Stimulated activated CD8-positive, alpha-beta memory T cell treated with anti-CD3 and anti-CD28 coated beads, Interleukin-4, amount 100 ng/mL, for 4 hours (primary cell): ENCODE data around the gene IFT122.
"Not testable (repeated sequence)": the region's sequence is repeated elsewhere in the genome, so short reads cannot be mapped to it uniquely, and the experiment has no call there.

Experiments
- DNase-seq, 2 donors: peaks; one replicate each; pipeline ENCODE4 v3.0.0-alpha.2; 2020; ENCODE audit warnings: low read depth in 2 of 2, low spot score in 1 of 2

The IFT122 gene

DNA sequence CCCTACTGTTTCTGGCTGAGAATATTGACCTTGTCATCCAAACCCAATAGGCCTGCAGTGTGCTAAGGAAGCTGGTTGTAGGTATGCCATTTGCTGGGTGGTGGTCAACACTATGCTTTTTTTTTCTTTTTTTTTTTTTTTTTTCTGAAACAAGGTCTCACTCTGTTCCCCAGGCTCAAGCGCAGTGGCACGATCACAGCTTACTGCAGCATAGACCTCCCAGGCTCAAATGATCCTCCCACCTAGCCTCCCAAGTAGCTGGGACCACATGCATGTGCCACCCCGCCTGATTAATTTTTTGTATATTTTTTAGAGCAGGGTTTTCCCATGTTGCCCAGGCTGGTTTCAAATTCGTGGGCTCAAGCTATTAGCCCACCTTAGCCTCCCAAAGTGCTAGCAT lies 52.7 kb downstream of the IFT122 start:
- DNase-seq: no peak

- no peak for DNase-seq
Observed at GRCh38 chr3:129493206-129493605, 53.2 kb downstream of the IFT122 start.

GRCh38 chr3:129494499-129494898 lies 54.5 kb downstream of the IFT122 start:
- not testable (repeated sequence) for DNase-seq

DNA sequence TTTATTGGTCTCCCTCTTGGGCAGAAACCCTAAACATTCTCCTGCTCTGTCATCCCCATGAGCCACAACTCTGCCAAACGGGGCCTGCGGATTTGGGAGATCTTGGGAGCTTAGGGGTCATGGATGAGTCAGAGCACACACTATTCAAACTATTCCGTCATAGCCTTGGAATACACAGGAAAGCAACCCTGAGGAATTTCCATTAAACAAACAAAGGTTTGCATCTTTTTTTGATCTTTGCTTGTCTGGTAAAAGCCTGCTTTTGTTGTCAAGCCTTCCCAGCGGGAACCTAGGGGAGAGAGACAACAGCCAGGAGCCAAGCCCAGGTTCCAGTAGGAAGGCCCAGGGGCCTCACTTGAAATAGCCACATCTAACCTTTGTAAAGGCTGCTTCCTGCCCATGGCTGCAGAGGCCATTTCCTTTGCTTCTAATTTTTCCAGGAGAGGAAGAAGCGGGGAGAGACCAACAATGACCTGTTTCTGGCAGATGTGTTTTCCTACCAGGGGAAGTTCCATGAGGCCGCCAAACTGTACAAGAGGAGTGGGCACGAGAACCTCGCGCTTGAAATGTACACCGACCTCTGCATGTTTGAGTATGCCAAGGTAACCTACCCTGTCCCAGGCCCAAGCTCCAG lies 55.1 kb downstream of the IFT122 start:
- not testable (repeated sequence) for DNase-seq

GRCh38 chr3:129497876-129498275 lies 57.9 kb downstream of the IFT122 start:
- DNase-seq: not testable (repeated sequence)

DNA sequence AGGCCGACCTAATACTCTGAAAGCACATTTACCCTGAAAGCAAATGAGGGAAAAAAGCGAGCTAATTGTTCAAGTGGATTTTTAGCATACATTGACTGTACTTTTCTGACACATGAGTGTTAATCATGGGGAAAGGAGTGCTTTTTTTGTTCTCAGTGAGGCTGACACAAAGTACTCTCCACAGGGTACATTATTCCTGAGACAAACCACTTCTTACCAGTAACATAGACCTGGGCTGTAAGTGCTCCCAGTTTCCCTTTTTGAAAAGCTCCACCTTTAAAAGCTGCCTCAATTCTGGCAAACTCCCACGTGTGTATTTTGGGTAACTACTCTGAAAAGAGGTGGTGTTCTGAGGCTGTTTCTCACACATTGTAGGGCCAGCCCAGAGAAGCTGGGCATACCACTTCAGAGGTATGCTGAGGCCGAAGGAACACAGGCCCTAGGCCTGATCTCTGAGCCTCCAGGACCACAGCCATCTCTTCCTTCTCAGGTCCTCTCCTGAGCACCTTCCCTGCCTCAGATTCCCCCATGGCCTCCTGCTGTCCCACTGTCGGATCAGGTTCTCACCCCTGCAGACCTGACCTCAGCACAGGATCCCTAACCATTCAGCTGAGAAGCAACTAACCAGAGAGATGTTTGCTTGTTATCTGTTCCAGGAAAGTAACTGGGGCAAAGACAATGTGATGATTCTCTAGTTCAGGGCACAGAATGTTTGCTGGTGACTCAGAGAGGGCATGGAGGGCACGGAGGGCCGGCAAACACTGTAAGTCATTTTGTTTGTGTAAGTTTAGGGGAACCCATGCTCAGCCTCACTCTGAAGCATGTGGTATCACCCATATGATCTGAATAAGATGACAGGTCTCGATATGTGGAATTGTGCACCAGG lies 58.8 kb downstream of the IFT122 start:
- DNase-seq: not testable (repeated sequence)

- DNase-seq: not testable (repeated sequence)
Observed at GRCh38 chr3:129499604-129500333, 59.7 kb downstream of the IFT122 start.

- DNase-seq: no peak
Observed at GRCh38 chr3:129500334-129500658, 60.3 kb downstream of the IFT122 start.

DNA sequence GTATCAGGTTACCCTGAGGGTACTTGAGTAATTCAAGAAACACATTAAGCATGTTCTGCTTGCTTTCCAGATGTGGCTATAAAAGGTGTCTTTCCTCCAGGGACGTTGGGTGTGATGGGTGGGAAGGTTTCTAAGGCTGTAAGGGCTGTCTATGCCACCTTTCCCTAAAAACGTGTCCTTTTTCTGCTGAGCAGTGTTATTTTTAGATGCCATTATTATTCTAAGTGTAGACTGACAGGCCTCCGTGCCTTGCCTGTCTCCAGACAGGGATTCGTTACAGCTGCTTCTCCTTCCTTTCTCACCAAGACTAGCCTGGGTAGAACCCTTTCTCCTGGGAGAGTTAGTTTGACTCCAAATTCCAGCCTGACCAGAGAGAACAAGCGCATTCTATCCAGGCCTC lies 61.6 kb downstream of the IFT122 start:
- DNase-seq: no peak

DNA sequence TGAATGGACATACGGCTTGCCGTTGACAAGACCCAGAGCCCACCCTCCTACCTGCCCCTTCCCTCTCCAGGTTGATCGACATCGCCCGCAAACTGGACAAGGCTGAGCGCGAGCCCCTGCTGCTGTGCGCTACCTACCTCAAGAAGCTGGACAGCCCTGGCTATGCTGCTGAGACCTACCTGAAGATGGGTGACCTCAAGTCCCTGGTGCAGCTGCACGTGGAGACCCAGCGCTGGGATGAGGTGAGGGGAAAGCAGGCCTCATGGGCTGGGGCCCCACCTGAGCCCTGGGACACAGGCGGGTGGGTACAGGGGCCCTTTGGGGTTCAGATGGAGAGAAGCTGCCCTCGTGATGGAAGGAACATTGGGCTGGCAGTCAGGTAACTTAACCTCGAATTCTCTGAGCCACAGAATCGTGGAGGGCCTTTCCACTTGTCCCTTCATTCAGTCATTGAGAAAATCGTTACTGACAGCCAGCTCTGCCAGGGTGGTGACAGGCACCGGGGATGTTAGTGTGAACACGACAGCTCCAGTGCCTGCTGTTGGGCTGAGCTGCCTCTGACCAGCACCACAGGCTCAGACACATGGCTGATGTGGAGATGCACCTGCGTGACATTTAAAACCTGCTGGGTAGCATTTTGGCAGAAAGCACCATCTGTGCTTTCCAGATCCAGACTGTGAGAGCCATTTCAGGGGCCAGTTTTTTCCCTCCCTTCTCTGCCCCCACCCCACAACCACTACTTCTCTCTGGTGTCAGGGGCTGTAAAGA lies 62.8 kb downstream of the IFT122 start:
- no peak for DNase-seq

DNA sequence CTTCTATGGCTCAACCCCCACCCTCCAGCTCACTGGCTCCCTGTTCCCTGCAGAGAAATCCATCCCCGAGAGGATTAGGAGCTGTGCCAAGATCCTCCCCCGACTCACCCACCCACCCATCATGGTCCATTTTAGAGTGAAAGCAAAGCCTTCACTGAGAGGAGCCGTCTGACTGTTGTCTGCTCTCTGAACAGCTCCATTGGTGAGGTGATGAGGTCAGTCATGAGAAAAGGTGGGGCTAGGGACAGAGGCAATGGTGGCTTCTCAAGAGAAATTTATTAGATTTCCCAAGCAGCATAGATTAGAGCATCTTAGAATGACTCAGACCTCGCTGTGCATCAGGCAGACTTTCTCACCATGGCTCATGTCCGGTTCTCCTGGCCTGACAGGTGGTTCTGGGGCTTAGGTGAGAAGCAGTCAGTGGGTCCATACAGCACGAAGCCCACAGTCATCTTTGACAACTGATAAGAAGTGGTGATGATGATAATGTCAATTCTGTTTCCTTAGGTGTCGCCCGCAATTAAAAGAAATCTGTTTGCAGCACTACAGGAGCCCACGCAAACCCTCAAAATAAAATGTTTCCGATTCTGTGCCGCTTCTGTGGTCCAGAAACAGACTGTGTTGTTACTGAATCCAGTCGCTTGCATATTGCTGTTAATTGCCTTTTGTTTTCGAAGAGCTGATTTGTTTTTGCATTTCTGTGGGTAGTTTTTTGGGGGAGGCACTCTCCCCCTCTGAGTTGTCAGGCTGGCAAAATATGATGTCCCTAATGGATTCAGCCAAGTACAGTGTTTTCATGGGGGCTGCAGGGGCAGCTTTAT lies 63.7 kb downstream of the IFT122 start:
- no peak for DNase-seq

GRCh38 chr3:129504471-129505100 lies 64.6 kb downstream of the IFT122 start:
- DNase-seq: no peak

DNA sequence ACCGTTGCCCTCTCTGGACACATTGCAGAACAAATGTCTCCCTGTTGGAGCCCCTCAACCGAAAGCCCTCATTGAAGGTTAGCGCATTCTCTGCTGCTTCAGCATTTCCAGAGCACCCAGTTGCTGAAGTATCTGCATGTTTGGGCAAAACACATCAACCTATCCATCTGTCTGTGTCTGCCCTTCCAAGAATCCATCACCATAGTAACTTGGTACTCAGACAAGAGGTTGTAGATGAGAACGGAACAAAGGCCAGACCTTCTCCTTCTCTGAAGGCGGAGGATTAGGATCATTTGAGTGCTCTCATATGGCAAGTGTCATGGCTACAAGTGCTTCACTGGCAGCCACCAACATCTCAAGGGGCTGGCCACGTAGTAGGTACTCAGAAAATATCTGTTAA lies 65.3 kb downstream of the IFT122 start:
- no peak for DNase-seq

DNA sequence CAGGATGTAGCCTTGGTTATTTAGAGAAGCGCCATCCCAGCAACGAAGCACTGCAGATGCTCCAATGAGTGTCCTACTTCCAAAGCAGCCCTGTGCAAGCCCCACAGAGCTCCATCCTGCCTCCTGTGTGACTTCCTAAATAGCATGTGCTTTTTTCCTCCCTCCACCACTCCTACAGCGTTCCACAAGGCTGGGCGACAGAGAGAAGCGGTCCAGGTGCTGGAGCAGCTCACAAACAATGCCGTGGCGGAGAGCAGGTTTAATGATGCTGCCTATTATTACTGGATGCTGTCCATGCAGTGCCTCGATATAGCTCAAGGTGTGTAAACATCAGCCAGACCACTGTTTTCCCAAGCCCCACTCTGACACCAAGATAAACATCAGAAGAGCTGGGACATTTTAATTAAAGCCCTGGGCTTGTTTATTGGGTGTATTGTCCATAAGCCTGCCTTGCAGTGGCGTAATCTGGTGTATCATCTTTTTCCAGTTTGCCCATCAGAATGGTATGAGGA lies 66.3 kb downstream of the IFT122 start:
- DNase-seq: no peak

GRCh38 chr3:129507181-129507831 lies 67.3 kb downstream of the IFT122 start:
- no peak for DNase-seq

GRCh38 chr3:129512595-129512994 lies 72.6 kb downstream of the IFT122 start:
- DNase-seq: no peak

DNA sequence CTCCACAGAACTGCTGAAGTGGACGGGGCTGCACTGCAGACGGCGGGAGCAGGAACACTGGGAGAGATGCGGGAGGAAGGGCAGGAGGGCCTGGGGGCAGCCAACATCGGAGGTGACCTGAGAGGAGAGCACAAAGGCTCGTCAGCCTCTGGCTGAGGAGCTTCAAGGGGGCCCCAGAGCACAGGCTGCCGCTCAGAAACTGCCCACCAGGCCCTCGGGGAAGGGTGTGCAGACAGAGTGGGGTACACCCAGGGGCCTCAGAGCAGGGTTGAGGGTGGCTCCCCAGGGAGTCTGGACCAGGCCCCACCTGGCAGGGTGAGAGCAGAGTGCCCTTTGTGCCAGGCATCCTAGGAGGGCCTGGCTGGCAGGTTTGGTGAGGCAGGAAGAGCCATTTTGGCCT lies 73.7 kb downstream of the IFT122 start:
- DNase-seq: no peak

DNA sequence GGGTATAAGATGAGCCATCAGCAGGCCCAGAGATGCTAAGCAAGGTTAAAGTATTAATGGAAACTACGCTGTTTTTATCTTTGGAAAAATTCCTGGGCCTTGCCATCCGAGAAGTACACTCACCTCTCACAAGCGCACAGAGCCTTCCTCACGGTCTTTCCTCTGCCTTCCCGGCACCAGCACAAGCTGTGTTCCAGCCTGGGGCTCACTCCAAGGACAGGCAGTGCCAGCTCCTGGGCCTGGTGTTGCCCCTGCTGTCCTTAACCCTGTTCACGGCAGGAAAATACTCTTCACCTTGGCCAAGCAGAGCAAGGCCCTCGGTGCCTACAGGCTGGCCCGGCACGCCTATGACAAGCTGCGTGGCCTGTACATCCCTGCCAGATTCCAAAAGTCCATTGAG lies 74.1 kb downstream of the IFT122 start:
- no peak for DNase-seq

GRCh38 chr3:129514563-129514962 lies 74.5 kb downstream of the IFT122 start:
- DNase-seq: no peak
